ENCODE measurements around the gene LTK.

GRCh38 chr15:41484937-41485625 lies 28.5 kb downstream of the LTK start:
- TF ChIP-seq, protein P1, sequence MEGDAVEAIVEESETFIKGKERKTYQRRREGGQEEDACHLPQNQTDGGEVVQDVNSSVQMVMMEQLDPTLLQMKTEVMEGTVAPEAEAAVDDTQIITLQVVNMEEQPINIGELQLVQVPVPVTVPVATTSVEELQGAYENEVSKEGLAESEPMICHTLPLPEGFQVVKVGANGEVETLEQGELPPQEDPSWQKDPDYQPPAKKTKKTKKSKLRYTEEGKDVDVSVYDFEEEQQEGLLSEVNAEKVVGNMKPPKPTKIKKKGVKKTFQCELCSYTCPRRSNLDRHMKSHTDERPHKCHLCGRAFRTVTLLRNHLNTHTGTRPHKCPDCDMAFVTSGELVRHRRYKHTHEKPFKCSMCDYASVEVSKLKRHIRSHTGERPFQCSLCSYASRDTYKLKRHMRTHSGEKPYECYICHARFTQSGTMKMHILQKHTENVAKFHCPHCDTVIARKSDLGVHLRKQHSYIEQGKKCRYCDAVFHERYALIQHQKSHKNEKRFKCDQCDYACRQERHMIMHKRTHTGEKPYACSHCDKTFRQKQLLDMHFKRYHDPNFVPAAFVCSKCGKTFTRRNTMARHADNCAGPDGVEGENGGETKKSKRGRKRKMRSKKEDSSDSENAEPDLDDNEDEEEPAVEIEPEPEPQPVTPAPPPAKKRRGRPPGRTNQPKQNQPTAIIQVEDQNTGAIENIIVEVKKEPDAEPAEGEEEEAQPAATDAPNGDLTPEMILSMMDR (optimal IDR thresholded peaks at IDR 0.05 in 1 of 3, IDR thresholded peaks at IDR 0.05 in 1 of 3, conservative IDR thresholded peaks at IDR 0.05 in 1 of 3; ENCODE audit: extremely low read depth in 1 of 3, insufficient read depth in 2 of 3, low read length in 3 of 3), result no peak
- TF ChIP-seq EZH2 (IDR thresholded peaks at IDR 0.05; ENCODE audit: low read length), result no peak
